Neural cell (in vitro differentiated cells): ENCODE measurements around the gene INTS11. TPM values are rescaled to one million over a fixed set of nuclear protein-coding genes. Genes with fewer than 3 reads are reported as not detected.

Source experiments
- H2AFZ ChIP-seq: fragments of 200-600, 300-800 bp; sonication (generic), shearing (Covaris generic); 2 replicates; pipeline ENCODE4 v1.6.0; 2014; ENCODE audit warnings: low read depth, mild to moderate bottlenecking, antibody characterized with exemption, low read length, moderate library complexity
- H3F3A ChIP-seq: fragments of 200-600 bp; shearing (Covaris generic); 2 replicates; pipeline ENCODE4 v1.6.1; 2016; ENCODE audit warnings: mild to moderate bottlenecking, moderate library complexity, mixed read lengths, antibody characterized with exemption, low read length; ENCODE audit not compliant: insufficient read depth, poor library complexity, severe bottlenecking
- H3K27ac ChIP-seq: fragments of 200-600, 300-800 bp; sonication (generic), shearing (Covaris generic); 2 replicates; pipeline ENCODE4 v1.5.1; 2014; ENCODE audit warnings: mild to moderate bottlenecking, low read length, moderate library complexity
- H3K27me3 ChIP-seq: fragments of 300-800, 200-600 bp; sonication (generic), shearing (Covaris generic); 2 replicates; pipeline ENCODE4 v1.6.0; 2014; ENCODE audit warnings: mild to moderate bottlenecking, low read depth, low read length, moderate library complexity; ENCODE audit not compliant: insufficient read depth
- H3K36me3 ChIP-seq: fragments of 300-800, 200-600 bp; sonication (generic), shearing (Covaris generic); 2 replicates; pipeline ENCODE4 v1.5.1; 2014; ENCODE audit warnings: mild to moderate bottlenecking, antibody characterized with exemption, low read length, moderate library complexity; ENCODE audit not compliant: insufficient read depth
- H3K4me2 ChIP-seq: fragments of 300-800, 200-600 bp; sonication (generic), shearing (Covaris generic); 2 replicates; pipeline ENCODE4 v1.6.0; 2014; ENCODE audit warnings: mild to moderate bottlenecking, low read length
- H3K4me3 ChIP-seq: fragments of 300-800, 200-600 bp; sonication (generic), shearing (Covaris generic); 2 replicates; pipeline ENCODE4 v1.5.1; 2014; ENCODE audit warnings: mild to moderate bottlenecking, low read length, moderate library complexity
- H3K79me2 ChIP-seq: fragments of 200-600 bp; shearing (Covaris generic); replicated peaks from 2 replicates; pipeline ENCODE4 v1.6.0; 2014; ENCODE audit warnings: mild to moderate bottlenecking, low read length, moderate library complexity; ENCODE audit not compliant: insufficient read depth
- H3K9ac ChIP-seq: fragments of 300-800, 200-600 bp; sonication (generic), shearing (Covaris generic); 2 replicates; pipeline ENCODE4 v1.6.1; 2016; ENCODE audit warnings: mild to moderate bottlenecking, low read length, mixed read lengths
- H3K9me2 ChIP-seq: fragments of 200-600 bp; shearing (Covaris generic); 2 replicates; pipeline ENCODE4 v1.6.1; 2016; ENCODE audit warnings: mild to moderate bottlenecking, low read length, mixed read lengths; ENCODE audit not compliant: insufficient read depth
- H3K9me3 ChIP-seq: fragments of 200-600, 300-800 bp; sonication (generic), shearing (Covaris generic); 2 replicates; pipeline ENCODE4 v1.6.1; 2016; ENCODE audit warnings: mild to moderate bottlenecking, mixed run types, low read length, moderate library complexity, mixed read lengths
- H4K20me1 ChIP-seq: fragments of 200-600 bp; shearing (Covaris generic); 2 replicates; pipeline ENCODE4 v1.6.1; 2016; ENCODE audit warnings: mild to moderate bottlenecking, mixed run types; ENCODE audit not compliant: insufficient read depth
- CTCF ChIP-seq: fragments of 450-650 bp; IDR thresholded peaks from 2 replicates; pipeline ENCODE4 v1.5.1; 2014; ENCODE audit warnings: antibody characterized with exemption, mild to moderate bottlenecking, moderate library complexity; ENCODE audit not compliant: poor library complexity, severe bottlenecking
- EP300 ChIP-seq: fragments of 450-650 bp; conservative IDR thresholded peaks from 2 replicates; pipeline ENCODE4 v1.6.1; 2014; ENCODE audit warnings: antibody characterized with exemption, mild to moderate bottlenecking, moderate library complexity; ENCODE audit not compliant: poor library complexity, severe bottlenecking
- EZH2 ChIP-seq: fragments of 200-600, 300-800 bp; shearing (Covaris generic), sonication (generic); IDR thresholded peaks from 2 replicates; pipeline ENCODE4 v1.6.1; 2014; ENCODE audit warnings: antibody characterized with exemption, low read length, borderline replicate concordance, mild to moderate bottlenecking; ENCODE audit not compliant: insufficient read depth, poor library complexity, severe bottlenecking
- MXI1 ChIP-seq: fragments of 450-650 bp; conservative IDR thresholded peaks from 2 replicates; pipeline ENCODE4 v1.6.1; 2014; ENCODE audit warnings: antibody characterized with exemption, mild to moderate bottlenecking; ENCODE audit not compliant: poor library complexity, severe bottlenecking
- POLR2AphosphoS5 ChIP-seq: IDR thresholded peaks from 2 replicates; pipeline ENCODE4 v1.6.1; 2012
- RAD21 ChIP-seq: fragments of 450-650 bp; conservative IDR thresholded peaks from 2 replicates; pipeline ENCODE4 v1.6.1; 2014; ENCODE audit warnings: antibody characterized with exemption, mild to moderate bottlenecking, moderate library complexity
- REST ChIP-seq: IDR thresholded peaks from 2 replicates; pipeline ENCODE4 v1.6.1; 2012; ENCODE audit warnings: borderline replicate concordance
- SMC3 ChIP-seq: fragments of 450-650 bp; conservative IDR thresholded peaks from 2 replicates; pipeline ENCODE4 v1.6.1; 2014; ENCODE audit warnings: antibody characterized with exemption, mild to moderate bottlenecking, moderate library complexity; ENCODE audit not compliant: poor library complexity
- TAF1 ChIP-seq: IDR thresholded peaks from 2 replicates; pipeline ENCODE4 v1.6.1; 2012; ENCODE audit warnings: low read depth
- polyA plus RNA-seq: library from polyadenylated mRNA; depleted of rRNA; stranded (reverse); fragments of >200 nt; gene quantifications from 2 replicates; pipeline ENCODE4 v1.2.3, GENCODE V29; 2014

Gene INTS11
- polyA plus RNA-seq, 1 donor from 2014 or later = 131 TPM

DNA sequence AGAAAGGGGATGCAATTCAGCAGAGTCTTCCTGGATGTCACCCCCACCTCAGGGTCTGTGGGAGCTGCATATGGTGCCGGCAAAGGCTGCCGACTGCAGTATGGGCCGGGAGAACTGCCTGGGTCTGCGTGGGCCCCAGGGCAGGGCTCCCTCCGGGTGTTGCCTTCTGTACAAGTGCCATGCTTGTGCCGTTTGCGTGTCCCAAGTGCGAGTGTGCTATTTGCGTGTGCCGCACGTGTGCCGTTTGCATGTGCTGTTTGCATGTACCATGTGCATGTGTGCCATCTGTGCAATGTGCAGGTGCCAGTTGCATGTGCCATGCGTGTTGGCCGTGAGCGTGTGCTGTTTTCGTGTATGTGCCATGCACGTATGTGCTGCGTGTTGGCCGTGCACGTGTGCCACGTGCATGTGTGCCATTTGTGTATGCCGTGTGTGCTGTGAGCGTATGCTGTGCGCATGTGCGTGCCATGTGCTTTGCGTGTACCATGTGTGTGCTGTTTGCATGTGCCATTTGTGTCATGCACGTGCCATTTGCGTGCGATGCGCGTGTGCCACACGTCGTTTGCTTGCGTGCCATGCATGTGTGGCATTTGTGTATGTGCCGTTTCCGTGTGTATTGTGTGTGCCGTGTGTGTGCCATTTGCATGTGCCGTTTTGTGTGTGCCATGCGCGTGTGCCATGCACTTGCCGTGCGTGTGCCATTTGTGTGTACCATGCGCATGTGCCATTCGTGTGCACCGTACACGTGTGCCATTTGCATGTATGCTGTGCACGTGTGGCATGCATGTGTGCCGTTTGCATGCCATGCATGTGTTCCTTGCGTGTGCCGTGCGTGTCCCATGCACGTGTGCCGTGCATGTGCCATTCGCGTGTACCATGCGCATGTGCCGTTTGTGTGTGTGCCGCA is 5.1 kb upstream of the INTS11 start:
- H3K27ac ChIP-seq = no peak overlapping the region
- H3K36me3 ChIP-seq = no peaks in the 10 kb centered on the region
- H3K4me2 ChIP-seq = no peak overlapping the region
- H2AFZ ChIP-seq = no peak overlapping the region
- H3K9me3 ChIP-seq = no peaks in the 10 kb centered on the region
- H3K27me3 ChIP-seq = no peaks in the 10 kb centered on the region
- H3F3A ChIP-seq = no peaks in the 10 kb centered on the region
- no peaks in the 10 kb centered on the region for H3K9me2 ChIP-seq
- H3K9ac ChIP-seq = no peak overlapping the region
- TF ChIP-seq POLR2AphosphoS5 (peak; percentile 39), CTCF (no peak), EP300 (no peak)
- H3K79me2 ChIP-seq = peaks cover 16% of the 10 kb centered on the region
- H3K4me3 ChIP-seq = no peak overlapping the region
- H4K20me1 ChIP-seq = no peaks in the 10 kb centered on the region

DNA sequence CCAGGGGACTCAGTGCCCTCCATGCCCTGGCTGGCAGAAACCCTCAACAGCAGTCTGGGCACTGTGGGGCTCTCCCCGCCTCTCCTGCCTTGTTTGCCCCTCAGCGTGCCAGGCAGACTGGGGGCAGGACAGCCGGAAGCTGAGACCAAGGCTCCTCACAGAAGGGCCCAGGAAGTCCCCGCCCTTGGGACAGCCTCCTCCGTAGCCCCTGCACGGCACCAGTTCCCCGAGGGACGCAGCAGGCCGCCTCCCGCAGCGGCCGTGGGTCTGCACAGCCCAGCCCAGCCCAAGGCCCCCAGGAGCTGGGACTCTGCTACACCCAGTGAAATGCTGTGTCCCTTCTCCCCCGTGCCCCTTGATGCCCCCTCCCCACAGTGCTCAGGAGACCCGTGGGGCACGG is 3.8 kb upstream of the INTS11 start:
- H3K9me2 ChIP-seq = no peaks in the 10 kb centered on the region
- H3K4me3 ChIP-seq = no peak overlapping the region
- H3K9me3 ChIP-seq = no peaks in the 10 kb centered on the region
- TF ChIP-seq EP300 (no peak), TAF1 (no peak), SMC3 (no peak), MXI1 (no peak), RAD21 (no peak), CTCF (no peak), EZH2 (no peak), REST (no peak), POLR2AphosphoS5 (no peak)
- H3F3A ChIP-seq = no peaks in the 10 kb centered on the region
- H3K4me2 ChIP-seq = no peak overlapping the region
- H3K79me2 ChIP-seq = peaks cover 20% of the 10 kb centered on the region
- H3K27ac ChIP-seq = no peak overlapping the region
- H3K9ac ChIP-seq = no peak overlapping the region
- no peaks in the 10 kb centered on the region for H3K36me3 ChIP-seq
- H3K27me3 ChIP-seq = no peaks in the 10 kb centered on the region
- no peak overlapping the region for H2AFZ ChIP-seq
- H4K20me1 ChIP-seq = no peaks in the 10 kb centered on the region
